WTC11 (cell line): Measurements from ENCODE around the gene CPSF4. TPM values are rescaled to one million over a fixed set of nuclear protein-coding genes. Genes with fewer than 3 reads are reported as not detected.
A peak's percentile ranks its signal among the peaks of the same experiment; 100 is the strongest.

ENCODE experiments used
- ATAC-seq: fragments of 200-7000 bp; cut with Tn5 transposase; 2 replicates; pipeline ENCODE4 v1.10.0; 2021; ENCODE audit warnings: mild to moderate bottlenecking, moderate library complexity
- CTCF ChIA-PET: fragments of 300-600 bp; sonication (Branson Sonifier 250); formaldehyde crosslinking; loops from one replicate; lab custom pipeline; 2021; ENCODE audit warnings: antibody characterized with exemption; lab: Charles Lee
- POLR2A ChIA-PET: fragments of 350-600 bp; sonication (Branson Sonifier 250); formaldehyde crosslinking; loops from one replicate; lab custom pipeline; 2021; ENCODE audit warnings: antibody characterized with exemption; lab: Charles Lee
- DNase-seq: peaks from one replicate; pipeline ENCODE4 v3.0.0; 2021; ENCODE audit warnings: low spot score
- H3K27ac Mint-ChIP-seq: 2 replicates; pipeline ENCODE4 v1.8.0; 2021; ENCODE audit warnings: mixed read lengths
- H3K27me3 Mint-ChIP-seq: 2 replicates; pipeline ENCODE4 v1.8.0; 2021; ENCODE audit warnings: low read depth, mild to moderate bottlenecking, moderate library complexity, mixed read lengths
- H3K36me3 Mint-ChIP-seq: 2 replicates; pipeline ENCODE4 v1.8.0; 2021; ENCODE audit warnings: mixed read lengths
- H3K4me1 Mint-ChIP-seq: 2 replicates; pipeline ENCODE4 v1.8.0; 2022; ENCODE audit warnings: mixed read lengths
- H3K4me3 Mint-ChIP-seq: 2 replicates; pipeline ENCODE4 v1.8.0; 2021; ENCODE audit warnings: mild to moderate bottlenecking, moderate library complexity, mixed read lengths
- H3K9me3 Mint-ChIP-seq: 2 replicates; pipeline ENCODE4 v1.8.0; 2021; ENCODE audit warnings: mixed read lengths
- AR ChIP-seq: fragments of 250-450 bp; sonication (Bioruptor Pico); IDR thresholded peaks from 2 replicates; pipeline ENCODE4 v1.9.0; 2021; ENCODE audit warnings: mild to moderate bottlenecking
- ATF2 ChIP-seq: sonication (generic); formaldehyde crosslinking; IDR thresholded peaks from 2 replicates; pipeline ENCODE4 v1.8.1; 2022; ENCODE audit warnings: low read depth, missing genetic modification reagents, borderline replicate concordance
- ATF3 ChIP-seq: sonication (generic); formaldehyde crosslinking; conservative IDR thresholded peaks from 2 replicates; pipeline ENCODE4 v1.8.1; 2022; ENCODE audit warnings: mild to moderate bottlenecking, missing genetic modification reagents
- CDX4 ChIP-seq: fragments of 250-450 bp; sonication (Bioruptor Pico); IDR thresholded peaks from 2 replicates; pipeline ENCODE4 v1.9.0; 2021; ENCODE audit warnings: moderate library complexity, mild to moderate bottlenecking, inconsistent platforms, borderline replicate concordance
- EMX1 ChIP-seq: fragments of 250-450 bp; sonication (Bioruptor Pico); IDR thresholded peaks from 2 replicates; pipeline ENCODE4 v1.8.0; 2021; ENCODE audit warnings: mild to moderate bottlenecking
- ESRRA ChIP-seq: sonication (generic); formaldehyde crosslinking; IDR thresholded peaks from 2 replicates; pipeline ENCODE4 v1.8.1; 2022; ENCODE audit warnings: mild to moderate bottlenecking, missing genetic modification reagents, borderline replicate concordance
- MAX ChIP-seq: sonication (generic); formaldehyde crosslinking; IDR thresholded peaks from 2 replicates; pipeline ENCODE4 v1.8.0; 2022; ENCODE audit warnings: mild to moderate bottlenecking, missing genetic modification reagents
- MLX ChIP-seq: sonication (generic); formaldehyde crosslinking; IDR thresholded peaks from 2 replicates; pipeline ENCODE4 v1.8.1; 2023; ENCODE audit warnings: mild to moderate bottlenecking, missing genetic modification reagents, moderate library complexity
- NFATC4 ChIP-seq: fragments of 250-450 bp; sonication (Bioruptor Pico); IDR thresholded peaks from 2 replicates; pipeline ENCODE4 v1.9.0; 2021; ENCODE audit warnings: mild to moderate bottlenecking
- OVOL2 ChIP-seq: fragments of 250-450 bp; sonication (Bioruptor Pico); IDR thresholded peaks from 2 replicates; pipeline ENCODE4 v1.9.0; 2021; ENCODE audit warnings: mild to moderate bottlenecking, borderline replicate concordance
- RORB ChIP-seq: fragments of 250-450 bp; sonication (Bioruptor Pico); IDR thresholded peaks from 2 replicates; pipeline ENCODE4 v1.9.0; 2021; ENCODE audit warnings: mild to moderate bottlenecking
- SP1 ChIP-seq: sonication (generic); formaldehyde crosslinking; conservative IDR thresholded peaks from 2 replicates; pipeline ENCODE4 v1.8.1; 2022; ENCODE audit warnings: missing genetic modification reagents
- TEAD1 ChIP-seq: sonication (generic); formaldehyde crosslinking; IDR thresholded peaks from 2 replicates; pipeline ENCODE4 v1.8.0; 2022; ENCODE audit warnings: mild to moderate bottlenecking, missing genetic modification reagents
- USF2 ChIP-seq: sonication (generic); formaldehyde crosslinking; IDR thresholded peaks from 2 replicates; pipeline ENCODE4 v1.8.1; 2023; ENCODE audit warnings: mild to moderate bottlenecking, missing genetic modification reagents, moderate library complexity
- ZBTB43 ChIP-seq: sonication (generic); formaldehyde crosslinking; IDR thresholded peaks from 2 replicates; pipeline ENCODE4 v1.8.1; 2023; ENCODE audit warnings: mild to moderate bottlenecking, missing genetic modification reagents
- ZNF138 ChIP-seq: sonication (generic); formaldehyde crosslinking; conservative IDR thresholded peaks from 2 replicates; pipeline ENCODE4 v1.8.1; 2022; ENCODE audit warnings: mild to moderate bottlenecking, moderate library complexity, missing genetic modification reagents
- ZNF219 ChIP-seq: sonication (generic); formaldehyde crosslinking; IDR thresholded peaks from 2 replicates; pipeline ENCODE4 v1.8.0; 2023; ENCODE audit warnings: missing genetic modification reagents, mild to moderate bottlenecking, borderline replicate concordance
- ZNF232 ChIP-seq: sonication (generic); formaldehyde crosslinking; IDR thresholded peaks from 2 replicates; pipeline ENCODE4 v1.8.0; 2022; ENCODE audit warnings: mild to moderate bottlenecking, missing genetic modification reagents
- ZNF317 ChIP-seq: sonication (generic); formaldehyde crosslinking; IDR thresholded peaks from 2 replicates; pipeline ENCODE4 v1.8.1; 2023; ENCODE audit warnings: low read depth, mild to moderate bottlenecking, moderate library complexity, missing genetic modification reagents, borderline replicate concordance
- ZNF425 ChIP-seq: fragments of 250-450 bp; sonication (Bioruptor Pico); conservative IDR thresholded peaks from 2 replicates; pipeline ENCODE4 v1.9.0; 2021; ENCODE audit warnings: mild to moderate bottlenecking
- ZSCAN18 ChIP-seq: fragments of 250-450 bp; sonication (Bioruptor Pico); IDR thresholded peaks from 2 replicates; pipeline ENCODE4 v2.1.2; 2022; ENCODE audit warnings: mild to moderate bottlenecking, moderate library complexity
- total RNA-seq: library from RNA; stranded (reverse); gene quantifications from 3 replicates; pipeline ENCODE4 v1.2.3, GENCODE V29; 2021

CPSF4 gene
- total RNA-seq, 1 experiment from 2014 or later, result 109 TPM

GRCh38 chr7:99408379-99409191, 30.2 kb upstream of the CPSF4 start, which contains the start of the genes BUD31 and PDAP1:
Gene BUD31, plus strand, starts transcription at chr7:99408969. Its CDS starts 2,124 bp downstream, at chr7:99411093.
Gene PDAP1, minus strand, starts transcription at chr7:99408597. Its CDS starts 49 bp downstream, at chr7:99408548.
- H3K9me3 Mint-ChIP-seq, result no peaks in the 10 kb centered on the region
- ATAC-seq (peak; percentile 88), DNase-seq (peak; percentile 86)
- peak within 1 kb of the TSS; percentile 99 for H3K4me3 Mint-ChIP-seq
- H3K4me1 Mint-ChIP-seq, result peaks cover 18% of the 10 kb centered on the region
- H3K27me3 Mint-ChIP-seq, result no peaks in the 10 kb centered on the region
- H3K36me3 Mint-ChIP-seq, result peaks cover 41% of the 10 kb centered on the region
- ChIA-PET POLR2A (interaction anchor here (0.6 to 2.4 kb wide), 15 partner anchors 10 to 530 kb away, joined by 3 to 37 read pairs (median 4); partner anchors contain the start of genes CPSF4, PTCD1, TRRAP and ZKSCAN5), CTCF (interaction anchor here (1.0 to 2.4 kb wide), 7 partner anchors 9 to 530 kb away, joined by 3 to 13 read pairs (median 5); partner anchors contain the start of gene TRRAP)
- H3K27ac Mint-ChIP-seq, result peak within 1 kb of the TSS; percentile 99
- no peak for TF ChIP-seq ZNF317 (CRISPR knock-in tag)
- no peak for TF ChIP-seq CDX4 (CRISPR knock-in tag)
- no peak for TF ChIP-seq AR (CRISPR knock-in tag)
- no peak for TF ChIP-seq EMX1 (CRISPR knock-in tag)
- peak; percentile 67 for TF ChIP-seq SP1
- 0 out of 2 replicates have a peak, but pooled peaks have one; percentile 7 for TF ChIP-seq ATF2
- no peak for TF ChIP-seq ZNF232
- TF ChIP-seq MLX (CRISPR knock-in tag), result no peak
- peak; percentile 85 for TF ChIP-seq TEAD1 (CRISPR knock-in tag)
- TF ChIP-seq OVOL2 (CRISPR knock-in tag), result no peak
- TF ChIP-seq NFATC4 (CRISPR knock-in tag), result no peak
- no peak for TF ChIP-seq ZNF219 (CRISPR knock-in tag)
- TF ChIP-seq ZNF425, result no peak
- peak; percentile 99 for TF ChIP-seq ATF3 (CRISPR knock-in tag)
- no peak for TF ChIP-seq ESRRA
- no peak for TF ChIP-seq RORB
- peak; percentile 91 for TF ChIP-seq MAX (CRISPR knock-in tag)
- TF ChIP-seq ZSCAN18 (CRISPR knock-in tag), result no peak
- no peak for TF ChIP-seq ZNF138
- no peak for TF ChIP-seq USF2 (CRISPR knock-in tag)
- TF ChIP-seq ZBTB43 (CRISPR knock-in tag), result no peak
